Measurements from ENCODE around the gene IER3. TPM values are rescaled to one million over a fixed set of nuclear protein-coding genes. Genes with fewer than 3 reads are reported as not detected.

The IER3 gene
- total and polyA plus RNA-seq, 2 experiments from 2014 or later, result 19.9 to 21.2 TPM

DNA sequence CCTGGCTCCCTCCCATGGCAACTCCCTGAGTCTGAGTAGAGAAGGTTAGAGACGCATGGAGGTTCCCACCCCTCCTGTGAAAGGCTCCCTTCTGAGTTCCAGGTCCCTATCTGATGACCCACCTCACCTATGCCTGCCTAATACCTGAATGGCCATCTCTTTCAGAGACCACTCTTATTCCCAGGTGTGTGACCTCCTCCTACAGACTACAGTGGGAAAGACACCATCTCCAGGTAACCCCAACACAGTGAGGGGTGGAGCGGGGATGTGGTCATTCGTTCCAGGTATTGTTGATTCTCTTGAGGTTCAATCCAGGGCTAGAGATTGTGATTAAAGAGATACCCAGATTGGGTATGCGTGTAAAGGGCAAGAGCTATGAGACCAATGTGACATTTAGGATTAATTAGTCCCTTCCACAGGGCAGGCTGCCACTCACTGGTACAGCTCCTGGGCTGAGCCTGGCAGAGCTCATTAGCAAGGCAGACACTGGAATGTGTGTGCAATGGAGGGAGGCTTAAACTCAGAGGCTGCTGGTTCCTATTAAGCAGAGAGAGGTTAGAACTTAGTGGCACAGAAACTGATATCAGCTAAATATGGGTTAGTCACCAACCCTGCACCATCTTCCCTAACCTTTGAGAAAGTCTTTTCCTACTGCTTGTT, 46.5 kb upstream of the IER3 start:
- ATAC-seq (peak; percentile 96), DNase-seq (ENCODE audit: low spot score) (peak; percentile 69)
- Mint-ChIP-seq H3K4me1 (peaks cover 6% of the 10 kb centered on the region; the same call in 2 of the 3 replicates), H3K9me3 (no peaks in the 10 kb centered on the region; the same call in 2 of the 3 replicates), H3K27me3 (ENCODE audit: insufficient read depth, low read depth, poor library complexity) (peaks cover 34% of the 10 kb centered on the region), H3K36me3 (ENCODE audit: low read depth) (no peaks in the 10 kb centered on the region), H3K27ac (no peak overlapping the region), H3K4me3 (no peak overlapping the region)
- H3K4me3 ChIP-seq, result no peak overlapping the region
- TF ChIP-seq ZNF114 (CRISPR knock-in tag; IDR thresholded peaks at IDR 0.05), result no peak
- TF ChIP-seq, protein P1, sequence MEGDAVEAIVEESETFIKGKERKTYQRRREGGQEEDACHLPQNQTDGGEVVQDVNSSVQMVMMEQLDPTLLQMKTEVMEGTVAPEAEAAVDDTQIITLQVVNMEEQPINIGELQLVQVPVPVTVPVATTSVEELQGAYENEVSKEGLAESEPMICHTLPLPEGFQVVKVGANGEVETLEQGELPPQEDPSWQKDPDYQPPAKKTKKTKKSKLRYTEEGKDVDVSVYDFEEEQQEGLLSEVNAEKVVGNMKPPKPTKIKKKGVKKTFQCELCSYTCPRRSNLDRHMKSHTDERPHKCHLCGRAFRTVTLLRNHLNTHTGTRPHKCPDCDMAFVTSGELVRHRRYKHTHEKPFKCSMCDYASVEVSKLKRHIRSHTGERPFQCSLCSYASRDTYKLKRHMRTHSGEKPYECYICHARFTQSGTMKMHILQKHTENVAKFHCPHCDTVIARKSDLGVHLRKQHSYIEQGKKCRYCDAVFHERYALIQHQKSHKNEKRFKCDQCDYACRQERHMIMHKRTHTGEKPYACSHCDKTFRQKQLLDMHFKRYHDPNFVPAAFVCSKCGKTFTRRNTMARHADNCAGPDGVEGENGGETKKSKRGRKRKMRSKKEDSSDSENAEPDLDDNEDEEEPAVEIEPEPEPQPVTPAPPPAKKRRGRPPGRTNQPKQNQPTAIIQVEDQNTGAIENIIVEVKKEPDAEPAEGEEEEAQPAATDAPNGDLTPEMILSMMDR (conservative IDR thresholded peaks at IDR 0.05; ENCODE audit: low read depth in 2 of 2), result peak; percentile 31 to 60
- H3K27me3 ChIP-seq (ENCODE audit: insufficient read depth), result peaks cover 40% of the 10 kb centered on the region
- no peaks in the 10 kb centered on the region for H3K79me2 ChIP-seq (replicated peaks; ENCODE audit: insufficient read depth)
- H4K20me1 ChIP-seq (replicated peaks; ENCODE audit: insufficient read depth), result no peaks in the 10 kb centered on the region; the same call in 1 of the 2 replicates
- H2AFZ ChIP-seq, result no peak overlapping the region
- H3K36me3 ChIP-seq (ENCODE audit: insufficient read depth), result no peaks in the 10 kb centered on the region
- no peaks in the 10 kb centered on the region for H3K9me2 ChIP-seq (ENCODE audit: insufficient read depth)
- H3K27ac ChIP-seq (ENCODE audit: low read depth), result no peak overlapping the region
- H3F3A ChIP-seq (replicated peaks; ENCODE audit: low read depth), result no peaks in the 10 kb centered on the region
- no peaks in the 10 kb centered on the region for H3K4me1 ChIP-seq (ENCODE audit: insufficient read depth)
- no peak overlapping the region for H3K4me2 ChIP-seq

GRCh38 chr6:30789606-30790005, 45.3 kb upstream of the IER3 start:
- H3K36me3 Mint-ChIP-seq (ENCODE audit: low read depth), result no peaks in the 10 kb centered on the region
- no peaks in the 10 kb centered on the region; the same call in 2 of the 3 replicates for H3K9me3 Mint-ChIP-seq
- Histone ChIP-seq H2AFZ (no peak overlapping the region), H3K4me1 (ENCODE audit: insufficient read depth) (no peaks in the 10 kb centered on the region), H4K20me1 (replicated peaks; ENCODE audit: insufficient read depth) (no peaks in the 10 kb centered on the region; the same call in 1 of the 2 replicates), H3K27me3 (ENCODE audit: insufficient read depth) (peaks cover 40% of the 10 kb centered on the region), H3K79me2 (replicated peaks; ENCODE audit: insufficient read depth) (no peaks in the 10 kb centered on the region), H3K4me2 (no peak overlapping the region), H3K9me2 (ENCODE audit: insufficient read depth) (no peaks in the 10 kb centered on the region), H3K27ac (ENCODE audit: low read depth) (no peak overlapping the region), H3K36me3 (ENCODE audit: insufficient read depth) (no peaks in the 10 kb centered on the region), H3F3A (replicated peaks; ENCODE audit: low read depth) (no peaks in the 10 kb centered on the region), H3K4me3 (no peak overlapping the region)
- ATAC-seq, result no peak
- H3K4me3 Mint-ChIP-seq, result no peak overlapping the region
- DNase-seq (ENCODE audit: low spot score), result no peak
- peaks cover 31% of the 10 kb centered on the region for H3K27me3 Mint-ChIP-seq (ENCODE audit: insufficient read depth, low read depth, poor library complexity)
- peaks cover 6% of the 10 kb centered on the region; the same call in 2 of the 3 replicates for H3K4me1 Mint-ChIP-seq
- H3K27ac Mint-ChIP-seq, result no peak overlapping the region
- TF ChIP-seq, protein P1 (conservative IDR thresholded peaks at IDR 0.05; ENCODE audit: low read depth in 2 of 2), result no peak
- TF ChIP-seq ZNF114 (CRISPR knock-in tag; IDR thresholded peaks at IDR 0.05), result no peak
- no peak for TF ChIP-seq ZNF331 (CRISPR knock-in tag; IDR thresholded peaks at IDR 0.05; ENCODE audit: low read depth)
- TF ChIP-seq, protein P2, sequence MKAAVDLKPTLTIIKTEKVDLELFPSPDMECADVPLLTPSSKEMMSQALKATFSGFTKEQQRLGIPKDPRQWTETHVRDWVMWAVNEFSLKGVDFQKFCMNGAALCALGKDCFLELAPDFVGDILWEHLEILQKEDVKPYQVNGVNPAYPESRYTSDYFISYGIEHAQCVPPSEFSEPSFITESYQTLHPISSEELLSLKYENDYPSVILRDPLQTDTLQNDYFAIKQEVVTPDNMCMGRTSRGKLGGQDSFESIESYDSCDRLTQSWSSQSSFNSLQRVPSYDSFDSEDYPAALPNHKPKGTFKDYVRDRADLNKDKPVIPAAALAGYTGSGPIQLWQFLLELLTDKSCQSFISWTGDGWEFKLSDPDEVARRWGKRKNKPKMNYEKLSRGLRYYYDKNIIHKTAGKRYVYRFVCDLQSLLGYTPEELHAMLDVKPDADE (IDR thresholded peaks at IDR 0.05), result no peak
- TF ChIP-seq REST (IDR thresholded peaks at IDR 0.05; ENCODE audit: unreplicated experiment), result no peak
- TF ChIP-seq CREB1 (CRISPR knock-in tag; IDR thresholded peaks at IDR 0.05; ENCODE audit: low read depth), result no peak
- no peak for TF ChIP-seq EZH2 (IDR thresholded peaks at IDR 0.05; ENCODE audit: low read depth, unreplicated experiment)
- TF ChIP-seq STAT1 (IDR thresholded peaks at IDR 0.05; ENCODE audit: unreplicated experiment), result no peak
- TF ChIP-seq NANOG (IDR thresholded peaks at IDR 0.05; ENCODE audit: borderline replicate concordance), result no peak
- no peak for TF ChIP-seq EZH2phosphoT487 (IDR thresholded peaks at IDR 0.05; ENCODE audit: unreplicated experiment)
